Large intestine (tissue), 3 donors: ENCODE data around the gene PAQR3. TPM values are rescaled to one million over a fixed set of nuclear protein-coding genes. Genes with fewer than 3 reads are reported as not detected.
"Not testable (repeated sequence)": the region's sequence is repeated elsewhere in the genome, so short reads cannot be mapped to it uniquely, and the experiment has no call there.

ENCODE experiments used
- DNase-seq, 2 donors: peaks; one replicate each; pipeline versions ENCODE4 v3.0.0 to v3.0.0-alpha.2; 2013
- H3K27ac ChIP-seq: one replicate; pipeline ENCODE4 v1.5.1; 2013; ENCODE audit warnings: low read length
- H3K27me3 ChIP-seq: 2 replicates; pipeline ENCODE4 v1.6.1; 2013; ENCODE audit warnings: low read length; ENCODE audit not compliant: control insufficient read depth, insufficient read depth
- H3K36me3 ChIP-seq: 2 replicates; pipeline ENCODE4 v1.6.1; 2013; ENCODE audit warnings: low read length; ENCODE audit not compliant: control insufficient read depth, insufficient read depth
- H3K4me1 ChIP-seq: one replicate; pipeline ENCODE4 v1.6.1; 2013; ENCODE audit warnings: low read length; ENCODE audit not compliant: control insufficient read depth, insufficient read depth
- H3K4me3 ChIP-seq: one replicate; pipeline ENCODE4 v1.5.1; 2013; ENCODE audit warnings: low read length
- H3K9me3 ChIP-seq: one replicate; pipeline ENCODE4 v1.6.1; 2013; ENCODE audit warnings: mild to moderate bottlenecking, low read depth, low read length, moderate library complexity; ENCODE audit not compliant: control insufficient read depth
- WGBS: methylation state at CpG from one replicate; pipeline ENCODE4 v1.1.5; 2013; ENCODE audit warnings: low lambda C conversion rate; ENCODE audit not compliant: insufficient coverage; 5-methylcytosine and 5-hydroxymethylcytosine counted together
- polyA plus RNA-seq: library from polyadenylated mRNA; unstranded; fragments of 120-200 nt; gene quantifications from one replicate; pipeline ENCODE4 v1.2.1, GENCODE V29; 2013

Gene PAQR3
- polyA plus RNA-seq, 1 donor = 14.7 TPM

GRCh38 chr4:78902298-78902697 is 36.9 kb downstream of the PAQR3 start:
- no CpG with 5 or more reads among the region's 1 CpG for WGBS
- Histone ChIP-seq H3K27me3 (no peaks in the 10 kb centered on the region), H3K27ac (no peak overlapping the region), H3K4me1 (no peaks in the 10 kb centered on the region), H3K36me3 (peaks cover 7% of the 10 kb centered on the region), H3K9me3 (no peaks in the 10 kb centered on the region), H3K4me3 (no peak overlapping the region)
- peak; percentile 20 to 65 for DNase-seq

GRCh38 chr4:78901882-78902281 is 37.4 kb downstream of the PAQR3 start:
- Histone ChIP-seq H3K4me3 (no peak overlapping the region), H3K36me3 (peaks cover 7% of the 10 kb centered on the region), H3K4me1 (no peaks in the 10 kb centered on the region), H3K27me3 (no peaks in the 10 kb centered on the region), H3K27ac (no peak overlapping the region), H3K9me3 (no peaks in the 10 kb centered on the region)
- no CpG with 5 or more reads among the region's 2 CpGs for WGBS
- no peak for DNase-seq

GRCh38 chr4:78899302-78899701 is 39.9 kb downstream of the PAQR3 start:
- no peak for DNase-seq
- Histone ChIP-seq H3K27ac (no peak overlapping the region), H3K4me1 (no peaks in the 10 kb centered on the region), H3K4me3 (no peak overlapping the region), H3K9me3 (no peaks in the 10 kb centered on the region), H3K36me3 (peaks cover 18% of the 10 kb centered on the region), H3K27me3 (no peaks in the 10 kb centered on the region)

- DNase-seq = no peak
- Histone ChIP-seq H3K36me3 (peaks cover 37% of the 10 kb centered on the region), H3K9me3 (no peaks in the 10 kb centered on the region)
Measured at GRCh38 chr4:78889955-78890354, 49.3 kb downstream of the PAQR3 start.

GRCh38 chr4:78885598-78885997 is 53.6 kb downstream of the PAQR3 start:
- no peak overlapping the region for H3K4me3 ChIP-seq
- H3K36me3 ChIP-seq = peaks cover 27% of the 10 kb centered on the region
- no peak for DNase-seq
- H3K27me3 ChIP-seq = no peaks in the 10 kb centered on the region
- H3K4me1 ChIP-seq = no peaks in the 10 kb centered on the region
- H3K27ac ChIP-seq = no peak overlapping the region
- no peaks in the 10 kb centered on the region for H3K9me3 ChIP-seq

More at GRCh38 chr4:78889955-78890354, 49.3 kb downstream of the PAQR3 start:
- H3K27ac ChIP-seq = no peak overlapping the region
- H3K4me3 ChIP-seq = no peak overlapping the region
- H3K27me3 ChIP-seq = no peaks in the 10 kb centered on the region
- H3K4me1 ChIP-seq = no peaks in the 10 kb centered on the region

- no peak for DNase-seq
- Histone ChIP-seq H3K9me3 (no peaks in the 10 kb centered on the region), H3K4me1 (no peaks in the 10 kb centered on the region), H3K27ac (no peak overlapping the region), H3K4me3 (no peak overlapping the region), H3K27me3 (no peaks in the 10 kb centered on the region), H3K36me3 (peaks cover 30% of the 10 kb centered on the region)
Measured at GRCh38 chr4:78880874-78881492, 58.3 kb downstream of the PAQR3 start.

- Histone ChIP-seq H3K9me3 (no peaks in the 10 kb centered on the region), H3K4me3 (no peak overlapping the region), H3K27me3 (no peaks in the 10 kb centered on the region), H3K4me1 (no peaks in the 10 kb centered on the region), H3K27ac (no peak overlapping the region), H3K36me3 (peaks cover 34% of the 10 kb centered on the region)
- 100% methylated on average over 1 of the region's 1 CpG for WGBS
- no peak for DNase-seq
Measured at GRCh38 chr4:78878031-78878430, 61.2 kb downstream of the PAQR3 start.

- Histone ChIP-seq H3K9me3 (no peaks in the 10 kb centered on the region), H3K27me3 (no peaks in the 10 kb centered on the region), H3K4me3 (no peak overlapping the region), H3K4me1 (no peaks in the 10 kb centered on the region), H3K27ac (no peak overlapping the region), H3K36me3 (peaks cover 41% of the 10 kb centered on the region)
- DNase-seq = no peak
- WGBS = 80% methylated on average over 1 of the region's 5 CpGs
Measured at GRCh38 chr4:78876568-78877320, 62.5 kb downstream of the PAQR3 start.

- Histone ChIP-seq H3K36me3 (peaks cover 60% of the 10 kb centered on the region), H3K27ac (no peak overlapping the region)
Measured at GRCh38 chr4:78870056-78870455, 69.2 kb downstream of the PAQR3 start.

GRCh38 chr4:78868712-78869111 is 70.5 kb downstream of the PAQR3 start:
- H3K4me3 ChIP-seq, H3K27ac ChIP-seq, H3K9me3 ChIP-seq, DNase-seq, H3K27me3 ChIP-seq: not testable (repeated sequence)
- peaks cover 53% of the 10 kb centered on the region for H3K36me3 ChIP-seq
- WGBS = no CpG with 5 or more reads among the region's 5 CpGs
- H3K4me1 ChIP-seq = peaks cover 23% of the 10 kb centered on the region

More at GRCh38 chr4:78870056-78870455, 69.2 kb downstream of the PAQR3 start:
- H3K4me3 ChIP-seq = no peak overlapping the region
- no peaks in the 10 kb centered on the region for H3K27me3 ChIP-seq
- H3K9me3 ChIP-seq = no peaks in the 10 kb centered on the region
- H3K4me1 ChIP-seq = peaks cover 14% of the 10 kb centered on the region
- no peak for DNase-seq

- H3K36me3 ChIP-seq = peaks cover 50% of the 10 kb centered on the region
- H3K27ac ChIP-seq = peak overlapping the region; percentile 89
- peak; percentile 42 to 73 for DNase-seq
- no peak overlapping the region for H3K4me3 ChIP-seq
- no CpG with 5 or more reads among the region's 2 CpGs for WGBS
- peaks cover 4% of the 10 kb centered on the region for H3K9me3 ChIP-seq
- H3K27me3 ChIP-seq = no peaks in the 10 kb centered on the region
- peaks cover 32% of the 10 kb centered on the region for H3K4me1 ChIP-seq
Measured at GRCh38 chr4:78865451-78865850, 73.8 kb downstream of the PAQR3 start.
